Measurements from ENCODE around the gene TTC23. TPM values are rescaled to one million over a fixed set of nuclear protein-coding genes. Genes with fewer than 3 reads are reported as not detected.

Gene TTC23
- total RNA-seq, 1 donor from 2014 or later: 23.1 TPM

- Mint-ChIP-seq H3K9me3 (ENCODE audit: unreplicated experiment) (no peaks in the 10 kb centered on the region), H3K4me1 (ENCODE audit: unreplicated experiment) (peaks cover 30% of the 10 kb centered on the region), H3K27ac (ENCODE audit: unreplicated experiment) (no peak overlapping the region), H3K27me3 (ENCODE audit: unreplicated experiment) (no peaks in the 10 kb centered on the region), H3K36me3 (ENCODE audit: unreplicated experiment) (peaks cover 9% of the 10 kb centered on the region), H3K4me3 (ENCODE audit: unreplicated experiment) (no peak overlapping the region)
- peak; percentile 73 for DNase-seq (ENCODE audit: extremely low spot score, unreplicated experiment)
- TF ChIP-seq, protein P1, sequence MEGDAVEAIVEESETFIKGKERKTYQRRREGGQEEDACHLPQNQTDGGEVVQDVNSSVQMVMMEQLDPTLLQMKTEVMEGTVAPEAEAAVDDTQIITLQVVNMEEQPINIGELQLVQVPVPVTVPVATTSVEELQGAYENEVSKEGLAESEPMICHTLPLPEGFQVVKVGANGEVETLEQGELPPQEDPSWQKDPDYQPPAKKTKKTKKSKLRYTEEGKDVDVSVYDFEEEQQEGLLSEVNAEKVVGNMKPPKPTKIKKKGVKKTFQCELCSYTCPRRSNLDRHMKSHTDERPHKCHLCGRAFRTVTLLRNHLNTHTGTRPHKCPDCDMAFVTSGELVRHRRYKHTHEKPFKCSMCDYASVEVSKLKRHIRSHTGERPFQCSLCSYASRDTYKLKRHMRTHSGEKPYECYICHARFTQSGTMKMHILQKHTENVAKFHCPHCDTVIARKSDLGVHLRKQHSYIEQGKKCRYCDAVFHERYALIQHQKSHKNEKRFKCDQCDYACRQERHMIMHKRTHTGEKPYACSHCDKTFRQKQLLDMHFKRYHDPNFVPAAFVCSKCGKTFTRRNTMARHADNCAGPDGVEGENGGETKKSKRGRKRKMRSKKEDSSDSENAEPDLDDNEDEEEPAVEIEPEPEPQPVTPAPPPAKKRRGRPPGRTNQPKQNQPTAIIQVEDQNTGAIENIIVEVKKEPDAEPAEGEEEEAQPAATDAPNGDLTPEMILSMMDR (IDR thresholded peaks at IDR 0.05): no peak
Observed at GRCh38 chr15:99137111-99137546, 112.3 kb downstream of the TTC23 start.

- H3K4me3 Mint-ChIP-seq (ENCODE audit: unreplicated experiment): no peak overlapping the region
- TF ChIP-seq, protein P1 (IDR thresholded peaks at IDR 0.05): no peak
- peak overlapping the region; percentile 69 for H3K27ac Mint-ChIP-seq (ENCODE audit: unreplicated experiment)
- H3K36me3 Mint-ChIP-seq (ENCODE audit: unreplicated experiment): peaks cover 14% of the 10 kb centered on the region
- H3K27me3 Mint-ChIP-seq (ENCODE audit: unreplicated experiment): no peaks in the 10 kb centered on the region
- no peaks in the 10 kb centered on the region for H3K9me3 Mint-ChIP-seq (ENCODE audit: unreplicated experiment)
- no peak for DNase-seq (ENCODE audit: extremely low spot score, unreplicated experiment)
- H3K4me1 Mint-ChIP-seq (ENCODE audit: unreplicated experiment): peaks cover 40% of the 10 kb centered on the region
Observed at GRCh38 chr15:99135194-99135593, 114.2 kb downstream of the TTC23 start.

DNA sequence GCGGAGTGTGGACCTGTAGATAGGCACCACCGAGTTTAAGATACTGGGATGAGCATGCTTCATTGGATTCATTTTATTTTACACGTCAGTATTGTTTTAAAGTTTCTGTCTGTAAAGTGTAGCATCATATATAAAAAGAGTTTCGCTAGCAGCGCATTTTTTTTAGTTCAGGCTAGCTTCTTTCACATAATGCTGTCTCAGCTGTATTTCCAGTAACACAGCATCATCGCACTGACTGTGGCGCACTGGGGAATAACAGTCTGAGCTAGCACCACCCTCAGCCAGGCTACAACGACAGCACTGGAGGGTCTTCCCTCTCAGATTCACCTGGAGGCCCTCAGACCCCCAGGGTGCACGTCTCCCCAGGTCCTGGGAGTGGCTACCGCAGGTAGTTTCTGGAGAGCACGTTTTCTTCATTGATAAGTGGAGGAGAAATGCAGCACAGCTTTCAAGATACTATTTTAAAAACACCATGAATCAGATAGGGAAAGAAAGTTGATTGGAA lies 115.0 kb downstream of the TTC23 start:
- DNase-seq (ENCODE audit: extremely low spot score, unreplicated experiment): no peak
- TF ChIP-seq, protein P1 (IDR thresholded peaks at IDR 0.05): no peak
- H3K27me3 Mint-ChIP-seq (ENCODE audit: unreplicated experiment): no peaks in the 10 kb centered on the region
- no peak overlapping the region for H3K27ac Mint-ChIP-seq (ENCODE audit: unreplicated experiment)
- no peaks in the 10 kb centered on the region for H3K9me3 Mint-ChIP-seq (ENCODE audit: unreplicated experiment)
- peaks cover 14% of the 10 kb centered on the region for H3K36me3 Mint-ChIP-seq (ENCODE audit: unreplicated experiment)
- H3K4me3 Mint-ChIP-seq (ENCODE audit: unreplicated experiment): no peak overlapping the region
- peaks cover 39% of the 10 kb centered on the region for H3K4me1 Mint-ChIP-seq (ENCODE audit: unreplicated experiment)

GRCh38 chr15:99132634-99133287 lies 116.6 kb downstream of the TTC23 start:
- no peaks in the 10 kb centered on the region for H3K9me3 Mint-ChIP-seq (ENCODE audit: unreplicated experiment)
- H3K4me1 Mint-ChIP-seq (ENCODE audit: unreplicated experiment): peaks cover 34% of the 10 kb centered on the region
- no peak for DNase-seq (ENCODE audit: extremely low spot score, unreplicated experiment)
- TF ChIP-seq, protein P1 (IDR thresholded peaks at IDR 0.05): no peak
- H3K27me3 Mint-ChIP-seq (ENCODE audit: unreplicated experiment): no peaks in the 10 kb centered on the region
- H3K4me3 Mint-ChIP-seq (ENCODE audit: unreplicated experiment): no peak overlapping the region
- H3K36me3 Mint-ChIP-seq (ENCODE audit: unreplicated experiment): peaks cover 13% of the 10 kb centered on the region
- H3K27ac Mint-ChIP-seq (ENCODE audit: unreplicated experiment): no peak overlapping the region

GRCh38 chr15:99132122-99132521 lies 117.3 kb downstream of the TTC23 start:
- H3K36me3 Mint-ChIP-seq (ENCODE audit: unreplicated experiment): peaks cover 10% of the 10 kb centered on the region

More at GRCh38 chr15:99132122-99132521, 117.3 kb downstream of the TTC23 start:
- Mint-ChIP-seq H3K4me1 (ENCODE audit: unreplicated experiment) (peaks cover 34% of the 10 kb centered on the region), H3K27me3 (ENCODE audit: unreplicated experiment) (no peaks in the 10 kb centered on the region), H3K9me3 (ENCODE audit: unreplicated experiment) (no peaks in the 10 kb centered on the region), H3K27ac (ENCODE audit: unreplicated experiment) (no peak overlapping the region), H3K4me3 (ENCODE audit: unreplicated experiment) (no peak overlapping the region)
- no peak for DNase-seq (ENCODE audit: extremely low spot score, unreplicated experiment)
- TF ChIP-seq, protein P1 (IDR thresholded peaks at IDR 0.05): no peak
